AG04450 (cell line): Measurements from ENCODE around the gene GABRB2. TPM values are rescaled to one million over a fixed set of nuclear protein-coding genes. Genes with fewer than 3 reads are reported as not detected.

Source experiments
- CTCF ChIA-PET: fragments of 300-600, 350-600 bp; formaldehyde crosslinking; extraction: SDS; loops from one replicate; lab custom pipeline; 2022; ENCODE audit warnings: antibody characterized with exemption, inconsistent platforms; lab: Charles Lee
- POLR2A ChIA-PET: fragments of 350-600 bp; formaldehyde crosslinking; extraction: SDS; loops from one replicate; lab custom pipeline; 2021; ENCODE audit warnings: antibody characterized with exemption, inconsistent platforms; lab: Yijun Ruan, JAX
- DNase-seq: peaks from one replicate; pipeline ENCODE4 v3.0.0-alpha.2; 2011; ENCODE audit warnings: low read depth, low spot score
- H3K27ac ChIP-seq: one replicate; pipeline ENCODE4 v1.5.1; 2012; ENCODE audit warnings: low read depth, low read length, control low read depth
- H3K27me3 ChIP-seq: one replicate; pipeline ENCODE4 v1.6.0; 2012; ENCODE audit warnings: low read length; ENCODE audit not compliant: control insufficient read depth, insufficient read depth
- H3K4me3 ChIP-seq: 2 replicates; pipeline ENCODE4 v1.5.1; 2011; ENCODE audit warnings: mild to moderate bottlenecking, low read depth, low read length, control low read depth
- H3K9me3 ChIP-seq: 2 replicates; pipeline ENCODE4 v1.5.1; 2012; ENCODE audit warnings: low read length; ENCODE audit not compliant: control insufficient read depth, insufficient read depth
- CTCF ChIP-seq: IDR thresholded peaks from 2 replicates; pipeline ENCODE4 v1.5.1; 2011; ENCODE audit warnings: low read depth, low read length, control low read depth, inconsistent platforms
- polyA plus RNA-seq: library from polyadenylated mRNA; depleted of rRNA; stranded (reverse); fragments of >200 nt; gene quantifications from 2 replicates; pipeline ENCODE4 v1.2.3, GENCODE V29; 2011

The GABRB2 gene
- polyA plus RNA-seq, 1 experiment, result not detected

- H3K27me3 ChIP-seq, result no peaks in the 10 kb centered on the region
- no peak overlapping the region for H3K27ac ChIP-seq
- no peaks in the 10 kb centered on the region for H3K9me3 ChIP-seq
- no peak for DNase-seq
- TF ChIP-seq CTCF, result no peak
- CTCF ChIA-PET, result no interaction called here
- POLR2A ChIA-PET, result no interaction called here
- no peak overlapping the region for H3K4me3 ChIP-seq
These were observed 146.4 kb downstream of the GABRB2 start for GRCh38 chr5:161399996-161400562.

GRCh38 chr5:161397448-161397847 lies 149.1 kb downstream of the GABRB2 start:
- no peaks in the 10 kb centered on the region for H3K9me3 ChIP-seq
- no peak for TF ChIP-seq CTCF
- DNase-seq, result no peak
- CTCF ChIA-PET, result no interaction called here
- no peak overlapping the region for H3K27ac ChIP-seq
- POLR2A ChIA-PET, result no interaction called here
- no peak overlapping the region for H3K4me3 ChIP-seq
- H3K27me3 ChIP-seq, result no peaks in the 10 kb centered on the region

- Histone ChIP-seq H3K4me3 (no peak overlapping the region), H3K27me3 (no peaks in the 10 kb centered on the region), H3K9me3 (no peaks in the 10 kb centered on the region), H3K27ac (no peak overlapping the region)
- CTCF ChIA-PET, result no interaction called here
- POLR2A ChIA-PET, result no interaction called here
- DNase-seq, result no peak
- TF ChIP-seq CTCF, result no peak
These were observed 150.4 kb downstream of the GABRB2 start for GRCh38 chr5:161396171-161396570.

GRCh38 chr5:161391724-161392123 lies 154.8 kb downstream of the GABRB2 start:
- ChIA-PET POLR2A (no interaction called here), CTCF (no interaction called here)
- no peaks in the 10 kb centered on the region for H3K9me3 ChIP-seq
- no peak overlapping the region for H3K27ac ChIP-seq
- H3K4me3 ChIP-seq, result no peak overlapping the region
- no peak for TF ChIP-seq CTCF
- no peaks in the 10 kb centered on the region for H3K27me3 ChIP-seq
- no peak for DNase-seq

- ChIA-PET POLR2A (no interaction called here), CTCF (no interaction called here)
- Histone ChIP-seq H3K9me3 (no peaks in the 10 kb centered on the region), H3K27ac (no peak overlapping the region), H3K27me3 (no peaks in the 10 kb centered on the region), H3K4me3 (no peak overlapping the region)
- no peak for TF ChIP-seq CTCF
- no peak for DNase-seq
These were observed 155.5 kb downstream of the GABRB2 start for GRCh38 chr5:161391016-161391415.
